Measurements from ENCODE around the gene PROCA1.

- TF ChIP-seq CTCF (conservative IDR thresholded peaks at IDR 0.05) (no peak), ZFX (IDR thresholded peaks at IDR 0.05) (no peak)
Observed at GRCh38 chr17:28712032-28712704, 480 bp upstream of the PROCA1 start.
